ENCODE measurements around the gene GRIA4. TPM values are rescaled to one million over a fixed set of nuclear protein-coding genes. Genes with fewer than 3 reads are reported as not detected.

GRIA4 gene
- total and polyA plus RNA-seq, 2 donors (not counting 1 experiment from before 2014, with no cell fraction given) = 0.15 to 0.50 TPM

DNA sequence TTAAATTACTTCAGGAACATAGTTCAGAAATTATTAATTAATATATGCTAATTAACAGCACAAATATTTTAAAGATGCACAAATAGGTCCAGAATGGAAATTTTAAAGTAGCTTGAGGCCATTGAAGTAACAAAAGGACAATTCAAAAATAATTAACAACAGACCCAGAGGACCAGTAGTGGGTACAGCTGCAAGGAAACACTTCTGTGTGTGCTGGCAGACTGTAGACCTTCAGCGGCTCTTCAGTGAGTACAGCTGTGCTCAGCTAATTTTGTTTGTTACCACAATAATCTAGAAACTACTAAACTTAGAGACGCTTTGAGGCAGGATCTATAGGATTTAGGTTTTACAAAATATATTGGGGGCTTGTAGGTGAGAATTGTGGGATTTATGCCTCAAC lies 103.8 kb downstream of the GRIA4 start:
- no peak overlapping the region for H3K4me2 ChIP-seq (ENCODE audit: extremely low read depth, insufficient read depth, low read length)
- H3K9me3 ChIP-seq (ENCODE audit: control insufficient read depth, insufficient read depth, low read depth, low read length) = no peaks in the 10 kb centered on the region
- DNase-seq (ENCODE audit: low read depth in 2 of 2) = no peak
- H2AFZ ChIP-seq (ENCODE audit: low read length) = no peak overlapping the region
- H3K4me3 ChIP-seq (replicated peaks in 1 of 4; ENCODE audit: control extremely low read depth in 1 of 4, insufficient read depth in 1 of 4, low read depth in 3 of 4, low read length in 4 of 4) = no peak overlapping the region
- H3K79me2 ChIP-seq (ENCODE audit: control insufficient read depth, insufficient read depth, low read length) = no peaks in the 10 kb centered on the region
- no peaks in the 10 kb centered on the region for H4K20me1 ChIP-seq (ENCODE audit: control insufficient read depth, extremely low read depth, insufficient read depth, low read length)
- H3K4me1 ChIP-seq (ENCODE audit: control insufficient read depth, extremely low read depth, insufficient read depth, low read length) = no peaks in the 10 kb centered on the region
- H3K36me3 ChIP-seq (ENCODE audit: control insufficient read depth, insufficient read depth, low read length) = no peaks in the 10 kb centered on the region
- no peaks in the 10 kb centered on the region for H3K27me3 ChIP-seq (ENCODE audit: control insufficient read depth, insufficient read depth, low read length)
- H3K9ac ChIP-seq (ENCODE audit: insufficient read depth, low read length) = no peak overlapping the region
- no peak for TF ChIP-seq EZH2 (IDR thresholded peaks at IDR 0.05; ENCODE audit: low read length, missing control alignments)
- TF ChIP-seq, protein P1, sequence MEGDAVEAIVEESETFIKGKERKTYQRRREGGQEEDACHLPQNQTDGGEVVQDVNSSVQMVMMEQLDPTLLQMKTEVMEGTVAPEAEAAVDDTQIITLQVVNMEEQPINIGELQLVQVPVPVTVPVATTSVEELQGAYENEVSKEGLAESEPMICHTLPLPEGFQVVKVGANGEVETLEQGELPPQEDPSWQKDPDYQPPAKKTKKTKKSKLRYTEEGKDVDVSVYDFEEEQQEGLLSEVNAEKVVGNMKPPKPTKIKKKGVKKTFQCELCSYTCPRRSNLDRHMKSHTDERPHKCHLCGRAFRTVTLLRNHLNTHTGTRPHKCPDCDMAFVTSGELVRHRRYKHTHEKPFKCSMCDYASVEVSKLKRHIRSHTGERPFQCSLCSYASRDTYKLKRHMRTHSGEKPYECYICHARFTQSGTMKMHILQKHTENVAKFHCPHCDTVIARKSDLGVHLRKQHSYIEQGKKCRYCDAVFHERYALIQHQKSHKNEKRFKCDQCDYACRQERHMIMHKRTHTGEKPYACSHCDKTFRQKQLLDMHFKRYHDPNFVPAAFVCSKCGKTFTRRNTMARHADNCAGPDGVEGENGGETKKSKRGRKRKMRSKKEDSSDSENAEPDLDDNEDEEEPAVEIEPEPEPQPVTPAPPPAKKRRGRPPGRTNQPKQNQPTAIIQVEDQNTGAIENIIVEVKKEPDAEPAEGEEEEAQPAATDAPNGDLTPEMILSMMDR (conservative IDR thresholded peaks at IDR 0.05 in 1 of 2, IDR thresholded peaks at IDR 0.05 in 1 of 2; ENCODE audit: low read depth in 1 of 2, low read length in 2 of 2) = no peak
- no peak overlapping the region for H3K27ac ChIP-seq (ENCODE audit: insufficient read depth, low read length)

DNA sequence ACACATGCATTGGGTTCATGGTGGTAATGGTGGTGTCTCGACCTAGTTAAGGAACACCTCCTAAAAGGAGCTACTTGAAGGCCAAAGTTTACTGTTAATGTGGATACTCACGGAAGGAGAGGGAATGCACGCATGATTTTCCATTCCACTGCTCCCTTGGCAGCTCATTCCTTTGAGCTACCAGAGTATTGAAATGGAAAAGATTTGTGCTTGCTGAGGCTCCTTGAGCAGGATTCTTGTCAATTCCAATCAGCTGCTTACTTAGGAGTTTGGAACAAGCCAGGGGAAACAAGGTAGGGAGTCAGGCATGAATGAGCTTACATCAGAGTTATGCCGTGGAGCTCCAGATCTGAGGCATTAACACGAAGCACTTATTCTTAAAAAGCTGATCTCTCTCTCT lies 108.8 kb downstream of the GRIA4 start:
- TF ChIP-seq, protein P1 (conservative IDR thresholded peaks at IDR 0.05 in 1 of 2, IDR thresholded peaks at IDR 0.05 in 1 of 2; ENCODE audit: low read depth in 1 of 2, low read length in 2 of 2) = no peak
- no peak for TF ChIP-seq EZH2 (IDR thresholded peaks at IDR 0.05; ENCODE audit: low read length, missing control alignments)
- Histone ChIP-seq H3K4me1 (ENCODE audit: control insufficient read depth, extremely low read depth, insufficient read depth, low read length) (no peaks in the 10 kb centered on the region), H3K4me3 (replicated peaks in 1 of 4; ENCODE audit: control extremely low read depth in 1 of 4, insufficient read depth in 1 of 4, low read depth in 3 of 4, low read length in 4 of 4) (no peak overlapping the region), H3K27ac (ENCODE audit: insufficient read depth, low read length) (no peak overlapping the region), H3K9me3 (ENCODE audit: control insufficient read depth, insufficient read depth, low read depth, low read length) (no peaks in the 10 kb centered on the region), H3K79me2 (ENCODE audit: control insufficient read depth, insufficient read depth, low read length) (no peaks in the 10 kb centered on the region), H2AFZ (ENCODE audit: low read length) (no peak overlapping the region), H3K27me3 (ENCODE audit: control insufficient read depth, insufficient read depth, low read length) (no peaks in the 10 kb centered on the region), H3K9ac (ENCODE audit: insufficient read depth, low read length) (no peak overlapping the region), H3K4me2 (ENCODE audit: extremely low read depth, insufficient read depth, low read length) (no peak overlapping the region), H3K36me3 (ENCODE audit: control insufficient read depth, insufficient read depth, low read length) (no peaks in the 10 kb centered on the region), H4K20me1 (ENCODE audit: control insufficient read depth, extremely low read depth, insufficient read depth, low read length) (no peaks in the 10 kb centered on the region)
- DNase-seq (ENCODE audit: low read depth in 2 of 2) = peak in 1 of 2 donors; percentile 47

DNA sequence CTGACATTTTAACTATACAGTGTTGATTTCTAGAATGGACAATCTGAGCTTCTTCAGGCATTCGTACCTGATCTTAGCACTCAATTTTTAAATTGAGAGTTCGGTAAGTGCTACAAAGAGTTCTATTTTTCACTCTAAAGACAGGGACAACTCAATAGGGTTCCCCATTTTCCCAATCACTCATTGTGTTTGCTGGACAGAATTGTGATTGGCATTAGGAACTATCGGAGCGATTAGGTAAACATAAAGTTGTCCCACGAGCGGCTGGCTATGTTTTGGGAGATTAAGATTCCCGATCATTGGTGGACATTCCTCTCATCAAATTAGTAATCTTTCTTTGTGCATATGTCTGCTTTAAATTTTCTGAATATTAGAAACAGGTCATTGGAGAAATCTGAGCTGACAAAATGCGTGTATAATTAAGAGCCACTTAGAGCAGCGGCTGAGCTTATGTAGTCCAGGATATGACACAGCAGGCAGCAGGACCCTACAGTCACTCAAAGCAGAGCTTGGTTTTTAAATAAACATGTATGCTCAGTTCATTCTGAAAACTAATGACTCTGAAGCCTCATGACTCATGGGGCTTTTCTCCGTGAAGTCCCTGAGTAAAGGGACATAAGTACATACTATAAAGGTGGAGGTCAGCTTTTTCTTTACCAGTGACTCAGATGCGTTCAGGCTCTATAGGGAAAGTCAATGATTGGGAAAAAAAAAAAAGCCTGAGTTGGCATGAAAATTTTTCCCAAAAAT lies 109.4 kb downstream of the GRIA4 start:
- Histone ChIP-seq H3K4me1 (ENCODE audit: control insufficient read depth, extremely low read depth, insufficient read depth, low read length) (no peaks in the 10 kb centered on the region), H3K27me3 (ENCODE audit: control insufficient read depth, insufficient read depth, low read length) (no peaks in the 10 kb centered on the region), H4K20me1 (ENCODE audit: control insufficient read depth, extremely low read depth, insufficient read depth, low read length) (no peaks in the 10 kb centered on the region), H3K79me2 (ENCODE audit: control insufficient read depth, insufficient read depth, low read length) (no peaks in the 10 kb centered on the region), H3K27ac (ENCODE audit: insufficient read depth, low read length) (no peak overlapping the region), H3K36me3 (ENCODE audit: control insufficient read depth, insufficient read depth, low read length) (no peaks in the 10 kb centered on the region), H2AFZ (ENCODE audit: low read length) (no peak overlapping the region), H3K9ac (ENCODE audit: insufficient read depth, low read length) (no peak overlapping the region), H3K4me3 (replicated peaks in 1 of 4; ENCODE audit: control extremely low read depth in 1 of 4, insufficient read depth in 1 of 4, low read depth in 3 of 4, low read length in 4 of 4) (no peak overlapping the region), H3K9me3 (ENCODE audit: control insufficient read depth, insufficient read depth, low read depth, low read length) (no peaks in the 10 kb centered on the region), H3K4me2 (ENCODE audit: extremely low read depth, insufficient read depth, low read length) (no peak overlapping the region)
- peak; percentile 72 to 88 for DNase-seq (ENCODE audit: low read depth in 2 of 2)
- TF ChIP-seq, protein P1 (conservative IDR thresholded peaks at IDR 0.05 in 1 of 2, IDR thresholded peaks at IDR 0.05 in 1 of 2; ENCODE audit: low read depth in 1 of 2, low read length in 2 of 2) = no peak
- TF ChIP-seq EZH2 (IDR thresholded peaks at IDR 0.05; ENCODE audit: low read length, missing control alignments) = no peak

Data from fibroblast of lung (primary cell).